Endodermal cell (in vitro differentiated cells): ENCODE measurements around the gene DOCK9. TPM values are rescaled to one million over a fixed set of nuclear protein-coding genes. Genes with fewer than 3 reads are reported as not detected.
A peak's percentile ranks its signal among the peaks of the same experiment; 100 is the strongest.

Experiments used
- DNase-seq: peaks from one replicate; pipeline ENCODE4 v3.0.0-alpha.2; 2017
- H3K27ac ChIP-seq: 2 replicates; pipeline ENCODE4 v1.5.1; 2013; ENCODE audit warnings: mild to moderate bottlenecking, low read depth, low read length, moderate library complexity
- H3K27me3 ChIP-seq: 2 replicates; pipeline ENCODE4 v1.6.1; 2013; ENCODE audit warnings: mild to moderate bottlenecking, low read length, moderate library complexity; ENCODE audit not compliant: insufficient read depth, control insufficient read depth, poor library complexity, severe bottlenecking
- H3K36me3 ChIP-seq: 2 replicates; pipeline ENCODE4 v1.7.0; 2013; ENCODE audit warnings: mild to moderate bottlenecking, low read length, moderate library complexity; ENCODE audit not compliant: control insufficient read depth, insufficient read depth
- H3K4me1 ChIP-seq: one replicate; pipeline ENCODE4 v1.7.0; 2013; ENCODE audit warnings: low read length; ENCODE audit not compliant: control insufficient read depth, insufficient read depth
- H3K4me3 ChIP-seq: 2 replicates; pipeline ENCODE4 v1.5.1; 2013; ENCODE audit warnings: mild to moderate bottlenecking, low read length, moderate library complexity
- H3K9ac ChIP-seq: 2 replicates; pipeline ENCODE4 v1.6.1; 2013; ENCODE audit warnings: mild to moderate bottlenecking, low read length, moderate library complexity; ENCODE audit not compliant: poor library complexity, severe bottlenecking; ENCODE audit errors: extremely low read depth
- H3K9me3 ChIP-seq: 2 replicates; pipeline ENCODE4 v1.6.1; 2013; ENCODE audit warnings: mild to moderate bottlenecking, low read length, moderate library complexity; ENCODE audit not compliant: control insufficient read depth
- H3K27ac Mint-ChIP-seq: 2 replicates; pipeline ENCODE4 v1.8.0; 2020; ENCODE audit warnings: mixed read lengths
- H3K27me3 Mint-ChIP-seq: 2 replicates; pipeline ENCODE4 v1.8.0; 2021; ENCODE audit warnings: mild to moderate bottlenecking, mixed read lengths; ENCODE audit not compliant: insufficient read depth
- H3K36me3 Mint-ChIP-seq: 2 replicates; pipeline ENCODE4 v1.8.0; 2020; ENCODE audit warnings: low read depth, mixed read lengths
- H3K4me1 Mint-ChIP-seq: 2 replicates; pipeline ENCODE4 v1.8.0; 2020; ENCODE audit warnings: mixed read lengths
- H3K4me3 Mint-ChIP-seq: 2 replicates; pipeline ENCODE4 v1.8.0; 2020; ENCODE audit warnings: mild to moderate bottlenecking, moderate library complexity, mixed read lengths
- H3K9me3 Mint-ChIP-seq: 2 replicates; pipeline ENCODE4 v1.8.0; 2020; ENCODE audit warnings: mild to moderate bottlenecking, mixed read lengths
- WGBS, 2 experiments: methylation state at CpG; one replicate each; pipeline versions ENCODE4 v1.1.5 to v1.1.7; 2013; ENCODE audit warnings: missing lambda C conversion rate in 2 of 2, mixed read lengths in 1 of 2; ENCODE audit not compliant: insufficient coverage in 1 of 2, insufficient read length in 1 of 2; 5-methylcytosine and 5-hydroxymethylcytosine counted together
- total RNA-seq, 2 donors: library from RNA; stranded (reverse); fragmentation: NEBNext Ultra II Directional in 1 of 2; extraction: Animal tissue kit (Norgen Biotek cat#: 25700) in 1 of 2; gene quantifications; 2 replicates in 1 of 2; 3 replicates in 1 of 2; pipeline ENCODE4 v1.2.1, GENCODE V29; 2021
- TF ChIP-seq, protein P1 (sequence below): fragments of 200-600 bp; sonication (generic); conservative IDR thresholded peaks from 2 replicates; pipeline ENCODE4 v1.5.0; 2021; ENCODE audit warnings: antibody characterized with exemption, mild to moderate bottlenecking

Gene DOCK9
- total RNA-seq, 2 donors from 2014 or later: 15.6 to 22.5 TPM

DNA sequence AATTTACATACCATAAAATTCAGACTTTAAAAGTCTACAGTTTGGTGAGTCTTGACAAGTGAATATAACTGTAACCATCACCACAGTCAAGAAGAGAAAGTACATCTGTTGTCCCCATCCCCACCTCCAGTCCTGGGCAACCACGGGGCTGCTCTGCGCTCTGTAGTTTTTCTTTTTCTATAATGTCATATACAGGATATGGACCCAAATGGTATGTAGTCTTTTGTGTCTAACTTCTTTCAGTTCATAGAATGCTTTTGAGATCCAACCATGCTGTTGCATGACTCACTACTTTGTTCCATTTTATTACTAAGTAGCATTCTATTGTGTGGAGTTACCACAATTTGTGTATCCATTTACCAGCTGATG lies 103.9 kb downstream of the DOCK9 start:
- no peak overlapping the region for H3K27ac ChIP-seq
- no peak overlapping the region for H3K4me3 ChIP-seq
- H3K4me1 Mint-ChIP-seq: peaks cover 19% of the 10 kb centered on the region
- H3K4me1 ChIP-seq: peaks cover 2% of the 10 kb centered on the region
- H3K27me3 Mint-ChIP-seq: no peaks in the 10 kb centered on the region
- H3K9me3 Mint-ChIP-seq: peaks cover 12% of the 10 kb centered on the region
- H3K27me3 ChIP-seq: no peaks in the 10 kb centered on the region
- no peak overlapping the region for H3K4me3 Mint-ChIP-seq
- H3K27ac Mint-ChIP-seq: no peak overlapping the region
- H3K36me3 ChIP-seq: no peaks in the 10 kb centered on the region
- H3K9me3 ChIP-seq: peaks cover 11% of the 10 kb centered on the region
- peaks cover 18% of the 10 kb centered on the region for H3K36me3 Mint-ChIP-seq
- DNase-seq: no peak
- TF ChIP-seq, protein P1, sequence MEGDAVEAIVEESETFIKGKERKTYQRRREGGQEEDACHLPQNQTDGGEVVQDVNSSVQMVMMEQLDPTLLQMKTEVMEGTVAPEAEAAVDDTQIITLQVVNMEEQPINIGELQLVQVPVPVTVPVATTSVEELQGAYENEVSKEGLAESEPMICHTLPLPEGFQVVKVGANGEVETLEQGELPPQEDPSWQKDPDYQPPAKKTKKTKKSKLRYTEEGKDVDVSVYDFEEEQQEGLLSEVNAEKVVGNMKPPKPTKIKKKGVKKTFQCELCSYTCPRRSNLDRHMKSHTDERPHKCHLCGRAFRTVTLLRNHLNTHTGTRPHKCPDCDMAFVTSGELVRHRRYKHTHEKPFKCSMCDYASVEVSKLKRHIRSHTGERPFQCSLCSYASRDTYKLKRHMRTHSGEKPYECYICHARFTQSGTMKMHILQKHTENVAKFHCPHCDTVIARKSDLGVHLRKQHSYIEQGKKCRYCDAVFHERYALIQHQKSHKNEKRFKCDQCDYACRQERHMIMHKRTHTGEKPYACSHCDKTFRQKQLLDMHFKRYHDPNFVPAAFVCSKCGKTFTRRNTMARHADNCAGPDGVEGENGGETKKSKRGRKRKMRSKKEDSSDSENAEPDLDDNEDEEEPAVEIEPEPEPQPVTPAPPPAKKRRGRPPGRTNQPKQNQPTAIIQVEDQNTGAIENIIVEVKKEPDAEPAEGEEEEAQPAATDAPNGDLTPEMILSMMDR: no peak
- no peak overlapping the region for H3K9ac ChIP-seq
- 100% methylated on average over 1 of the region's 2 CpGs; no CpG with 5 or more reads in 1 of the 2 experiments for WGBS, 2 experiments

DNA sequence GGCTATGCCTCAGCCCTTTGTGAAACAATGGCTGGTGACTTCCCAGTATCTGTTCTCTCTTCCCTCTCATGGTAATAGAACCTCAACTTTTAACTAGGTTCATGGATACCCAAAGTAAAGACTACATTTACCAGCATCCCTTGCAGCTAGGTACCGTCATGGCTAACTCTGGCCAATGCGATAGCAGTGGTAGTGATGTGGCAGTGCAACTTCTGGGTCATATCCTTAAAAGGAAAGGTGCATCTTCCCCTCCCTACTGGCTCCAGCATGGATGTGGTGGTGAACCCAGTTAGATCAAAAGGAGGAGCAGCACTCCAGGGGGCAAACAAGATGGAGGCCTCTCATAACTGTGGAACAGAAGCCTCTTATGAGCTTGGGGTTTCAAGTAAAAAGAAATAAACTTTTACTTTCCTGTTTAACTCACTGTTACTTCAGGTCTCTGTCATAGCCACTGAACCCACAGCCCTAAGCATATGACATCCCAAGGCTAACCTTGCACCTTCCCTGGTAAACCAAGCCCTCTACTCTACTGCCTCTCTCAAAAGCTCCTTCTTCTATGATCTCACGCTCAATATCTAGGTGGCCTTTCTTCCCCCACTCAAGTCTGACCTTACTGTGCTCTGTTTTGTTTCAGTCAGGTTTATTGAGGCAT lies 104.4 kb downstream of the DOCK9 start:
- Histone ChIP-seq H3K4me1 (peaks cover 2% of the 10 kb centered on the region), H3K27ac (no peak overlapping the region), H3K36me3 (no peaks in the 10 kb centered on the region), H3K4me3 (no peak overlapping the region), H3K9ac (no peak overlapping the region), H3K27me3 (no peaks in the 10 kb centered on the region), H3K9me3 (peaks cover 11% of the 10 kb centered on the region)
- no peak overlapping the region for H3K27ac Mint-ChIP-seq
- TF ChIP-seq, protein P1: no peak
- H3K9me3 Mint-ChIP-seq: peaks cover 12% of the 10 kb centered on the region
- H3K4me3 Mint-ChIP-seq: no peak overlapping the region
- 90 to 98% methylated on average over 2 to 3 of the region's 3 CpGs for WGBS, 2 experiments
- peaks cover 19% of the 10 kb centered on the region for H3K4me1 Mint-ChIP-seq
- no peaks in the 10 kb centered on the region for H3K27me3 Mint-ChIP-seq
- H3K36me3 Mint-ChIP-seq: peaks cover 18% of the 10 kb centered on the region
- DNase-seq: peak; percentile 55

DNA sequence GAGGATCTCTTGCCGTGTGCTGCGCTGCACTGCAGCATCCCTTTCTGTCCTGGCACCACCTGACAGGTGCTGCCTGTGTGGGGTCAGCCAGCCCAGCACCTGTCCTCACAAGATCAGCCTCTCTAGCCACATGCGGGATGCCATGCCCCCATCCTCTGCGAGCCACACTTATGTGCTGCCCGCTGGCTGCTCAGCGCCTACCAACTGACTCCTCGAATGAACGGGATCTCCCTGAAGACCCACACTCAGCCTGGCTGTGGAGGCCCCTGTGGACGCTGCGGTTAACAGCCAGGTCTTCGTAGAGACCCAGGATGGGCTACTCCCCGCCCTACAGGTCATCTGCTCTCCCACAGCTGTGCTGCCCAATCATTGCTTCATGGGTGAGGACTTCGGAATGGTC lies 106.1 kb downstream of the DOCK9 start:
- H3K4me1 ChIP-seq: peaks cover 2% of the 10 kb centered on the region
- TF ChIP-seq, protein P1: no peak
- peaks cover 11% of the 10 kb centered on the region for H3K9me3 ChIP-seq
- Mint-ChIP-seq H3K4me1 (peaks cover 17% of the 10 kb centered on the region), H3K36me3 (peaks cover 18% of the 10 kb centered on the region), H3K27ac (no peak overlapping the region), H3K4me3 (no peak overlapping the region), H3K9me3 (peaks cover 12% of the 10 kb centered on the region), H3K27me3 (no peaks in the 10 kb centered on the region)
- no peak overlapping the region for H3K4me3 ChIP-seq
- H3K36me3 ChIP-seq: no peaks in the 10 kb centered on the region
- H3K27ac ChIP-seq: no peak overlapping the region
- DNase-seq: no peak
- H3K9ac ChIP-seq: no peak overlapping the region
- 86% methylated on average over 8 to 13 of the region's 13 CpGs for WGBS, 2 experiments
- no peaks in the 10 kb centered on the region for H3K27me3 ChIP-seq
